NAMALWA (cell line): Measurements from ENCODE around the gene ADIG.

Experiments used
- DNase-seq: peaks from one replicate; pipeline ENCODE4 v3.0.0-alpha.2; 2015; ENCODE audit warnings: low spot score

Gene ADIG

DNA sequence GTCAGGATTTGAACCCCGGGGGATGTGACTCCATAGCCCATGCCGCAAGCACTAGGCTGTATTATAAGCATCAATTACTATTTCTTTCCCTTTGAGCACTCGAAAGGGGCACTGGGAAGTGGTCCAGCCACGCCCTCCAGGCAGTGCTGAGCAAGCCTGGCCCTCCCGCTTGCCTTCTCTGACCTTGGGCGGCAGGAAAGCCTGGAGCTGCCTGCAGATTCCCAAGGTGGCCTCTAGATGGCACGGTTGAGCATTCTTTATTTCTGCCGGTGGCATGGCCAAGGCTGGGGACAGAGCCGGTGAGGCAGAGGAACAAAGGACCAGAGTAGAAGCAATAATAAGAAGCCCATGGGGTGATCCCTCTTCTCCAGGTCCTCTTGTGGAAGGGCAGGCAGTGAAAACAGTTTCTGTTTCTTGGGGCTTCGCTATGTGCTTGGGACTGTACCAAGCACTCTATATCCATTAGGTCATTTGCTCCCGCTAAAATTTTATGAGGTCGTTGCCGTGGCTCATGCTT is 52.6 kb downstream of the ADIG start:
- peak; percentile 83 for DNase-seq

DNA sequence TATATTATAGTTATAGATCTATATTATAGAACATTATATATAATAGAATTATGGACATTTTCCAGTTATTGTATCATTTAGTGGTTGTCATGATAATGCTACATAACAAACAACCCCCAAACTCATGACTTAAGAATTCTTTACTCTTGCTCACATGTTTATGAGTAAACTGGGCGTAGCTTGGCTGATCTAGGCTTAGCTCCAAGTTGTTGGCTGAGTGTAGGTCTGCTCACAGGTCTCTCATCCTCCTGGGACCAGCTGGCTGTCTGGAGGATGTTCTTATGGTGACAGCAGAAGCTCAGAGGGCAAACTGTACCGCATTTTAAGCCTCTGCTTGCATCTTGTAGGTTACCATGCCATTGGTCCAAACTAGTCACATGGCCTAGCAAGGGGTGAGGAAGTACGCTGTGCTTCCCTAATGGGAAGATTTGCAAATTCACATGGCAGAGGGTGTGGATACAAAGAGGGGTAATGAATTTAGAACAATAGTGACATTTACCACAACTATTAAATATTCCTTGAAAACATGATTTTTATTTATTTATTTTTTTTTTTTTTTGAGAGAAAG is 54.8 kb downstream of the ADIG start:
- peak; percentile 46 for DNase-seq
